Type B pancreatic cell (in vitro differentiated cells): Measurements from ENCODE around the gene RAB15. TPM values are rescaled to one million over a fixed set of nuclear protein-coding genes. Genes with fewer than 3 reads are reported as not detected.

ENCODE experiments used
- DNase-seq: peaks from one replicate; pipeline ENCODE4 v3.0.0; 2021; ENCODE audit warnings: mixed read lengths; ENCODE audit not compliant: unreplicated experiment; ENCODE audit errors: extremely low spot score
- H3K27ac Mint-ChIP-seq: 2 replicates; pipeline ENCODE4 v1.8.0; 2021; ENCODE audit warnings: mild to moderate bottlenecking, mixed read lengths
- H3K27me3 Mint-ChIP-seq: 2 replicates; pipeline ENCODE4 v1.8.0; 2021; ENCODE audit warnings: mixed read lengths
- H3K36me3 Mint-ChIP-seq: 2 replicates; pipeline ENCODE4 v1.8.0; 2021; ENCODE audit warnings: mixed read lengths
- H3K4me1 Mint-ChIP-seq: one replicate; pipeline ENCODE4 v1.8.0; 2021; ENCODE audit warnings: mixed read lengths; ENCODE audit not compliant: unreplicated experiment
- H3K4me3 Mint-ChIP-seq: 2 replicates; pipeline ENCODE4 v1.8.0; 2021; ENCODE audit warnings: mild to moderate bottlenecking, mixed read lengths
- H3K9me3 Mint-ChIP-seq: 2 replicates; pipeline ENCODE4 v1.8.0; 2021; ENCODE audit warnings: mixed read lengths
- CTCF ChIP-seq: fragments of 200-600 bp; sonication (generic); conservative IDR thresholded peaks from 2 replicates; pipeline ENCODE4 v1.5.0; 2021; ENCODE audit warnings: antibody characterized with exemption, mild to moderate bottlenecking
- total RNA-seq: library from RNA; stranded (reverse); gene quantifications from 2 replicates; pipeline ENCODE4 v1.2.1, GENCODE V29; 2021; ENCODE audit warnings: low replicate concordance

The RAB15 gene
- total RNA-seq, 1 donor from 2014 or later, result 31.4 TPM

- Mint-ChIP-seq H3K9me3 (no peaks in the 10 kb centered on the region), H3K27me3 (no peaks in the 10 kb centered on the region), H3K4me3 (no peak overlapping the region), H3K36me3 (peaks cover 18% of the 10 kb centered on the region), H3K4me1 (peaks cover 10% of the 10 kb centered on the region), H3K27ac (no peak overlapping the region)
- no peak for TF ChIP-seq CTCF
- DNase-seq, result no peak
Measured at GRCh38 chr14:64930085-64930843, 41.9 kb downstream of the RAB15 start.

- no peaks in the 10 kb centered on the region for H3K27me3 Mint-ChIP-seq
- no peaks in the 10 kb centered on the region for H3K9me3 Mint-ChIP-seq
- H3K27ac Mint-ChIP-seq, result no peak overlapping the region
- no peak for TF ChIP-seq CTCF
- H3K4me1 Mint-ChIP-seq, result peaks cover 6% of the 10 kb centered on the region
- no peak for DNase-seq
- peaks cover 20% of the 10 kb centered on the region for H3K36me3 Mint-ChIP-seq
- H3K4me3 Mint-ChIP-seq, result no peak overlapping the region
Measured at GRCh38 chr14:64929014-64929359, 43.1 kb downstream of the RAB15 start.

- H3K4me1 Mint-ChIP-seq, result peaks cover 6% of the 10 kb centered on the region
- TF ChIP-seq CTCF, result no peak
- peaks cover 20% of the 10 kb centered on the region for H3K36me3 Mint-ChIP-seq
- H3K27ac Mint-ChIP-seq, result no peak overlapping the region
- no peaks in the 10 kb centered on the region for H3K9me3 Mint-ChIP-seq
- no peaks in the 10 kb centered on the region for H3K27me3 Mint-ChIP-seq
- H3K4me3 Mint-ChIP-seq, result no peak overlapping the region
- DNase-seq, result no peak
Measured at GRCh38 chr14:64928239-64929013, 43.7 kb downstream of the RAB15 start.

- Mint-ChIP-seq H3K27me3 (no peaks in the 10 kb centered on the region), H3K36me3 (peaks cover 17% of the 10 kb centered on the region), H3K4me1 (peaks cover 6% of the 10 kb centered on the region), H3K9me3 (no peaks in the 10 kb centered on the region), H3K4me3 (no peak overlapping the region), H3K27ac (no peak overlapping the region)
- no peak for DNase-seq
- TF ChIP-seq CTCF, result no peak
Measured at GRCh38 chr14:64927031-64927430, 45.1 kb downstream of the RAB15 start.

GRCh38 chr14:64926398-64926995 lies 45.6 kb downstream of the RAB15 start:
- no peak overlapping the region for H3K4me3 Mint-ChIP-seq
- H3K36me3 Mint-ChIP-seq, result peaks cover 21% of the 10 kb centered on the region
- no peaks in the 10 kb centered on the region for H3K9me3 Mint-ChIP-seq
- H3K4me1 Mint-ChIP-seq, result peaks cover 6% of the 10 kb centered on the region
- H3K27me3 Mint-ChIP-seq, result no peaks in the 10 kb centered on the region
- no peak for DNase-seq
- no peak overlapping the region for H3K27ac Mint-ChIP-seq
- TF ChIP-seq CTCF, result no peak
